Jurkat, Clone E6-1 (cell line): ENCODE measurements around the gene ADGRG2. TPM values are rescaled to one million over a fixed set of nuclear protein-coding genes. Genes with fewer than 3 reads are reported as not detected.

Experiments
- DNase-seq: peaks from one replicate; pipeline ENCODE4 v3.0.0-alpha.2; 2011; ENCODE audit warnings: low read depth, low spot score
- H3K4me3 ChIP-seq: 2 replicates; pipeline ENCODE4 v1.5.1; 2011; ENCODE audit warnings: mild to moderate bottlenecking, low read length, control low read depth, moderate library complexity
- polyA plus RNA-seq: library from polyadenylated mRNA; unstranded; fragments of >200 nt; gene quantifications from one replicate; pipeline ENCODE4 v1.2.1, GENCODE V29; 2012; ENCODE audit warnings: missing spikeins; ENCODE audit not compliant: insufficient read length, insufficient read depth

ADGRG2 gene, protein sequence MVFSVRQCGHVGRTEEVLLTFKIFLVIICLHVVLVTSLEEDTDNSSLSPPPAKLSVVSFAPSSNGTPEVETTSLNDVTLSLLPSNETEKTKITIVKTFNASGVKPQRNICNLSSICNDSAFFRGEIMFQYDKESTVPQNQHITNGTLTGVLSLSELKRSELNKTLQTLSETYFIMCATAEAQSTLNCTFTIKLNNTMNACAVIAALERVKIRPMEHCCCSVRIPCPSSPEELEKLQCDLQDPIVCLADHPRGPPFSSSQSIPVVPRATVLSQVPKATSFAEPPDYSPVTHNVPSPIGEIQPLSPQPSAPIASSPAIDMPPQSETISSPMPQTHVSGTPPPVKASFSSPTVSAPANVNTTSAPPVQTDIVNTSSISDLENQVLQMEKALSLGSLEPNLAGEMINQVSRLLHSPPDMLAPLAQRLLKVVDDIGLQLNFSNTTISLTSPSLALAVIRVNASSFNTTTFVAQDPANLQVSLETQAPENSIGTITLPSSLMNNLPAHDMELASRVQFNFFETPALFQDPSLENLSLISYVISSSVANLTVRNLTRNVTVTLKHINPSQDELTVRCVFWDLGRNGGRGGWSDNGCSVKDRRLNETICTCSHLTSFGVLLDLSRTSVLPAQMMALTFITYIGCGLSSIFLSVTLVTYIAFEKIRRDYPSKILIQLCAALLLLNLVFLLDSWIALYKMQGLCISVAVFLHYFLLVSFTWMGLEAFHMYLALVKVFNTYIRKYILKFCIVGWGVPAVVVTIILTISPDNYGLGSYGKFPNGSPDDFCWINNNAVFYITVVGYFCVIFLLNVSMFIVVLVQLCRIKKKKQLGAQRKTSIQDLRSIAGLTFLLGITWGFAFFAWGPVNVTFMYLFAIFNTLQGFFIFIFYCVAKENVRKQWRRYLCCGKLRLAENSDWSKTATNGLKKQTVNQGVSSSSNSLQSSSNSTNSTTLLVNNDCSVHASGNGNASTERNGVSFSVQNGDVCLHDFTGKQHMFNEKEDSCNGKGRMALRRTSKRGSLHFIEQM
- polyA plus RNA-seq: not detected

DNA sequence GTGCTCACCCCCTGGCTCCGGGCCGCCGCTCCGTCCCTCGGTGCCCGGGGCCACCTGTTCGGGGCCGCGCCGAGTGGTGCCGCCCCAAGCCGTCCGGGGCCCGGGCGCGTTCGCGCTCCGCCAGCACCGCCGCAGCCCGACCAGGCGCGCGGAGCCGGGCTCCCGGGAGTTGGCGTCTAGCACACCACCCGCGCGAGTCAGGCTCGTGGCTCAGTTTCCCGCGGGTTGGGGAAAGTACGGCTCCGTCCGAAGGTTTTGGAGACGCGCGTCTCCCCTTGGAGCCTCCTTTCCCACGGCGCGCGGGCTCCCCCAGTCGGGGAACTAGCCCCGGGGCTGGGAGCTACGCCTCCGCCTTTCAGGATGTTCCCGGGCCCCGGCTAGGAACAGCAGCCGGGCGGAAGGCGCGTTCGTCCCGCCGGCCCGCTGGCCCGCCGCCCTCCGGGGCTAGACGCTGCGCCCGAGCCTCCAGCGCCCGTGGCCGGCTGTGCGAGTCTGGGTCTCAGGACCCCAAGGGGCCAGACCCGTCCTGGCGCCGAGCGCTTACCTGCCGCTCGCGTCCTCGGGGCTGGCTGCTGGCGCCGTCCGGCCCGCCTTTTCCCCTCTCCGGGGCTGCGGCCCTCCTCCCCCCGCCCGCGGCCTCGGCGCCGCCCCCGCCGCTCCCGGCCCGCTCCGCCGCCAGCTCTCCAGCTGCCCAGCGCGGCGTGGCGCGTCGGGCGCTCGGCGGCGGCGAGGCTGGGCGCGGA is at the start of gene ADGRG2:
TSS of gene ADGRG2 (minus strand) at position 571 of the 743 bp plus-strand sequence. CDS start 53,634 bp downstream, outside the sequence.
- no peak within 1 kb of the TSS for H3K4me3 ChIP-seq
- no peak for DNase-seq

DNA sequence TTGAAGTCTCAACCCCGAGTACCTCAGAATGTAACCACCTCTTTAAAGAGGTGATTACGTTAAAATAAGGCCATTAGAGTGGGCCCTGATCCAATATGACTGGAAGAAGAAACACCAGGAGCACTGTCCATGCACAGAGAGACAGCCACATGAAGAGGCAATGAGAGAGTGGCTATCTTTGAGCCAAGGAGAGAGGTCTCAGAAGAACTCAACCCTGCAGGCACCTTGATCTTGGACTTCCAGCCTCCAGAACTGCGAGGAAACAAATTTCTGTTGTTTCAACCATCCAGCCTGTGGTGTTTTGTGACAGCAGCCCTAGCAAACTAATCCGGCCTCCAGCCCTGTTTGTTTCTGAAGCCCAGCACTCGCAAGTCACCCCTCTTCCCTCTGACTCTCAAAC is 46.3 kb upstream of the ADGRG2 start:
- H3K4me3 ChIP-seq: no peak overlapping the region
- DNase-seq: no peak

DNA sequence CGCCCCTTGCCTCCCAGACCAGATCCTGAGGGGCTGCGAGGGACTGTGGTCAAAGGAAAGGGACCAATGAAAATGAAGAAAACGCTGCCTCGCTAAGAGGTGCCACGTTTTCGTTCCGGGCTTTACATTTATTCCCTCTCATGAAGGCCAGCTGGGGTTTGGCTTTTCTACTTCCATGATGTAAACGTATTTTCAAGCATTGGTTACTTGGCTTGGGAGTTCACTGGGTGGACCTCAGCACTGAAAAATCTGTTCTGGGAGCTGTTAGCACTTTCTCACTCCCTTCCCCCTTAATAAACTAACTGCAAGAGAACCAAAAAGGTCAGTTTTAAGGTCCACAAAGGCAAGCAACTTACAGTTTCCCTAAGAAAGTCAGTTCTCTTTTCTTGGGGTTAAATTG is 40.6 kb upstream of the ADGRG2 start:
- H3K4me3 ChIP-seq: no peak overlapping the region
- DNase-seq: no peak

DNA sequence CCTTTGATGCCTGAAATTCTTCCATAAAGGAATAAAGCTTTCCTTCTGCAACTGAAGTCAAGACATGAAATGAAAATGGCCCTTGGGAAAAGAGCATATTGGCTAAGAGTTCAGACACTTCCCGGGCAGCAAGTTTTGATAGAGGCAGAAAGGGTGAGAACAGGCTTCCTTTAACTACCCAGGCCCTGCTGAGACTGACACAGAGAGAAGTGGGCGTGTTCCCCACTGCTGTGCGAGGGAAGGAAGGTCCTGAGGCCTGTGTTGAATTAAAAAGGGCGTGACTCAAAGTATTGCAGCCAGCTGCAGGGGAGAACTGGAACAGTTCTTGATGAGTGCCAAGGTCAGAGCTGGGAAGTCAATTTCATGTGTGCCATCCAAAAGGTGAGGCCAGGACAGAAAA is 33.9 kb upstream of the ADGRG2 start:
- no peak overlapping the region for H3K4me3 ChIP-seq
- no peak for DNase-seq

DNA sequence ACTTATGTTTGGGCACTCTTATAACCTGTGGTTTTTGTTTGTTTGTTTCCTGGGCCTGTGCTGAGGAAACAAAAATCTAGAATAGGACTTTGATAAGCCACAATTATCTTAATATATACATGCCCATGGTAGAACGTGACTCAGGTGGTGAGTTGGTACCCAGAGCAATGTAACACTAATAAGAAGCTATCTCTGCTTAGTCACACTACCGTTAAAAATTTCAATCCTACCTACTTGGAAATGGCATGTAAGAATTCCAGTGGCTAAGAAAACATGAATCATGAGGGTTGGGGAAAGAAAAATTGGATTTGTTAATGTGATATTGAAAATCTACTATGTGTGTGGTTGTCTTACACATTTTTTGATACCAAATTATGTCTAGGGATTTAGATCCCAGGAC is 30.5 kb upstream of the ADGRG2 start:
- no peak for DNase-seq

DNA sequence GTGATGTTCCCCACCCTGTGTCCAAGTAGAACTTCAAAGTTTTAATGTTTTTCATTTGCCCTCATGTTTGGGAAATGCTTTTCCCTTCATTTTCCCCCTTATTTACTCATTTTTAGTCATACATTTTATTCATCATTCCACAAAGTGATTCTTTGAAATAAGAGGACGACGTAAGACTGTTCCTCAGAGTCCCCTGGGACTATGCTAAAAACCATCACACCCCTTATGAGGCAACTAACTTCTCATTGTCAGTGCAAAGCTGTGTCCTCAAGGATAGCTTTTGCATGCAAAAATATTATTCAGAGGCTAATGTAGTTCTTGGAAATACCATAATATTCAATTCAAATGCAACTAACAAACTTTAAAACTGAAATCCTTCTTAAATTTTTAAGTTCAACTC is 14.8 kb upstream of the ADGRG2 start:
- DNase-seq: no peak
- no peak overlapping the region for H3K4me3 ChIP-seq

More for the DNA sequence above, 30.5 kb upstream of the ADGRG2 start:
- no peak overlapping the region for H3K4me3 ChIP-seq

DNA sequence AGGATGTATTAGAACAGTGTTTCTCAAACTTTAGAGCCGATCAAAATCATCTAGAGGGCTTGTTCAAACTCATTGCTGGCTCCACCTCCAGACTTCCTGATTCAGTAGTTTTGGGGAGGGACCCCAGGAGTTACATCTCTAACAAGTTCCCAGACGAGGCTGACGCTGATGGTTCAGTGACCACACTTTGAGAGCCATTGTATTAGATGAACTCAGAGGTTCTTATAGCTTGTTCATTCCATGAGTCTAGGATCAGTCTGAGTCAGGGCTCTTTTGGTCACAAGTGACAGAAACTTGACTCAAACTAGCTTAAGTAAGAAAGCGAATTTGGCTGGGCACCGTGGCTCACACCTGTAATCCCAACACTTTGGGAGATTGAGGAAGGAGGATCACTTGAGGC is 11.5 kb upstream of the ADGRG2 start:
- no peak for DNase-seq
- H3K4me3 ChIP-seq: no peak overlapping the region

DNA sequence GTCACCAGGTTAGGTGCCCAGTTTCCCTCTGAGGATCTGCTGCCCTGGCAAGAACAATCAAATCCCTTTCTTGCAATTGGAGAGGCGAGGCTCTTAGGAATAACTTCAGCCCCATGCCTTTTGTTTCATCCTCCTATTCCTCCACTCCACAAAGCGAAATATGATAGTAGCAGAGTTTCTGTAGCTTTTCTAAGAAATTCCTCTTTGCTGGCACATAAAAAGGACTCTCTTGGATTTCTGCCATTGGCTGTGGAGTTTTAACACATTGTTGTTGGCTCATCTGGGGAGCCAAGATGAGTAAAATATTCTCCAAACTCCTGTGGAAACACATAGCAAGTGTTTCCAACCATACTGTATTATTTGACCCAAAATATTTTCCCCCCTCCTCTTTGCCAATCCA is 11.0 kb upstream of the ADGRG2 start:
- DNase-seq: no peak
- H3K4me3 ChIP-seq: no peak overlapping the region

DNA sequence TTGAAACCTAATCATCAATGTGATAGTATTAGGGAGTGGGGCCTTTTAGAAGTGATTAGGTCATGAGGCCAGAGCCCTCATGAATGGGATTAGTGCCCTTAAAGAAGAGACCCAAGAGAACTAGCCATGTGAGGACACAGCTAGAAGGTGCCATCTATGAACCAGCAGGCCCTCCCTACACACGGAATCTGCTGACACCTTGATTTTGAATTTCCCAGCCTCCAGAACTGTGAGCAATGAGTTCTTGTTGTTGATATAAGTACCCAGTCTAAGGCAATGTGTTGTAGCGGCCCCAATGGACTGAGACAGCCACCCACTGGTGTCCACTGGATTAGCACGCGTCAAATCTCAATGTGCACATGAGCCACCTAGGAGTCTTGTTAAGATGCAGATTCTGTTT is 8.4 kb upstream of the ADGRG2 start:
- no peak for DNase-seq
- H3K4me3 ChIP-seq: no peak overlapping the region

DNA sequence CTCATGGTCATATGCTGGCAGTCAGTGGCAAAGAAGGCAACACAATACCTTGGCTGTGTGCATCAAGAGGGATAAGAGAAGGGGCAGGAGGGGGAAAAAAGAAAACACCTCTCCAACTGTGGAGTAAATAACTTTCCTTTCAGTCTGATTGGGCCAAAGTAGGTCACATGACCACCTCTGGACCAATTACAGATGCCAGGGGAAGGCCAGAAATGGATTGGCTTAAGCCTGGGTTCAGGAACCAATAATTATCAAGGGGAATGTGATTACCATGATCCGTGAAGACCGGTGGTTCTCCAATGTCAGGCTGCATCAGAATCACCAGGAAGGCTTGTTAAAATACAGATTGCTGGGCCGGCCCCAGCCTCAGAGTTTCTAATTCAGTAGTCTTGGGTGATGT is 7.4 kb upstream of the ADGRG2 start:
- no peak overlapping the region for H3K4me3 ChIP-seq
- no peak for DNase-seq

DNA sequence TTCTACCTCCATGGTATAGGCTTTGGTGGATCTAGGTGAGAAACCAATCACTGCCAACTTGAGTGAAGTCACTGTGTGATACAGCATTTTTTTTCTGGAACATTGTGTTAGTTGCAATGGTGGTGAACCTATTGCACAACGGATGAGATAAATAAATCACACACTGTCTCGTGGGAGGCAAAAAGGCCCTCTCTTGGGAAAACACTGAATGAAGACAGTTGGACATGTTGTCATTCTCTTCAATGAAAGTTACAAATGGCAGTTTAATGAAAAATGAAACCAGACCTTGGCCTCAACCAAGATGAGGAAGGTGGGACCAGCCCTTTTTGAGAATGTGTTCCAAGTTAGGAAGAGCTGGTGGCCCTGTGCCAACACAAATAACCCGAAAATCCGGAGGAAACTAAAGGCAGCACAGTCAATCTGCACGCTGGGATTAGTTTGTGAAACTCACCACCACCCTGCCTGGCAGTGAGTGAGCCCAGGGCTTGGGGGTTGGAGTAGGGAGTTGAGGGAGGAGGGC is 5.4 kb upstream of the ADGRG2 start:
- H3K4me3 ChIP-seq: no peak overlapping the region
- DNase-seq: no peak

DNA sequence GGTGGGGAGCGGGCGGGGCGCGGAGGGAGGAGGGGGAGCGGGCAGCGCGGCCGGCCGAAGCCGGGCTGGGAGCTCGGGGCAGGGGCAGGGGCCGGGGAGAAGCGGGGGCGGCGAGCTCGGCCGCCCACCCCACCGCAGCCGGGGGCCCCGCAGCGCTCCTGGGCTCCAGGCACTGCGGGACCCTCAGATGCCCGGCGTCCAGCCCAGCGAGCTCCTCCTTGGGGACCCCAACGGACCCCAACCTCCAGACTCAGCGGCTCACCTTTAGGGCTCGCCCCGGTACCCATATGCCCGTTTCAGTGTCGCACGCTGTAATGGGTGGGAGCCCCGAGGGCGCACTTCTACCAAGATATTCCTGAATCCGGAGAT is 357 bp upstream of the ADGRG2 start:
- no peak for DNase-seq
- H3K4me3 ChIP-seq: no peak overlapping the region

DNA sequence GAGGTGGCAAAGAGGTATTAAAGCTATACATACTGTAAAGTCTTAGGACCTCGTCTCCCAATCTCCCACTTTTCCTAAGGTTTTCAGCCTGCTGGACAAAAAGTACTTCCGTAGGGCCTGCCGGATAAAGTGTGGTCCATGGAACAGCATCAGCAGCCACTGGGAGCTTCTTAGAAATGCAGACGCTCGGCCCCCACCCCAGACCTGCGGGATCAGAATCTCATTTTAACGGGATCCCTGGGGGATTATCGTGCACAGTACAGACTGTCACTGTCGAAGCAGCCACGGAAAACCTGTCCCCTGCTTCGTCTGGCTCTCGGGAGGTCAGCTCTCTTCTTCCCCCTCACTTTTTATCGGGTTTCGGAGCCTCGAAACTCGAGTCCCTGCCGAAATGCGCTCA is 802 bp downstream of the ADGRG2 start:
- no peak for DNase-seq
- no peak overlapping the region for H3K4me3 ChIP-seq

DNA sequence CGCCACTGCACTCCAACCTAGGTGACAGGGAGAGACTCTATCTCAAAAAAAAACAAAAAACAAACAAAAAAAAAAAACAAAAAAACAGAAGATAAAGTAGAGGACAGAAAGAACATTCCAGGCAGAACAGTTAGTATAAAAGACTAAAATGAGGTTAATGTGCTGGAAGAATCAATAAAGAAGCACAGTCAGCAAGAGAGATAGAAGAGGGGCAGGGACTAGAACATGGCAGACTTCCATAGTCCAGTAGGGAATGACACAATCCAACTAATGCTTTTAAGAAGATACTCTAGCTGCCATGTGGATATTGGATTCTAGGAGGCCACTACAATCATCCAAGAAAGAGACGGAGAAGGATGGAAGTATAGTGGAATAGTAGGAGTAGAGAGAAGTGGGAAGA is 11.6 kb downstream of the ADGRG2 start:
- no peak overlapping the region for H3K4me3 ChIP-seq
- no peak for DNase-seq

DNA sequence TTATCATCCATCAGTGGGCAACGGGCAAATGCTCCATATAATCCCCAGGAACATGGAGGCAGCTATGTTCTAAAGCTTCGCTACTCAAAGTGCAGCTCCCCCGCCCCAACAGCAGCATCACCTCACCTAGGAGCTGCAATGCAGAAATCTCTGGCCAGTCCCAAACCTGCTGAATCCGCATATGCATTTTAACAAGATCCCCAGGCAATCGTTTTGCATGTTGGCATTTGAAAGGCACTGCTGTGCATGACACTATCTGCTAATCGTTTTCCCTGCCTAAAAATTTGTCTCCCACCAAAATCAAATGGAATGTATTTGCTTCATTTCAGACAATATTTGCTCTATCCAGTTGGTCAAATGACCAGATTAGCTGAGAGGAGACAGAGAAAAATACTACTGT is 15.2 kb downstream of the ADGRG2 start:
- H3K4me3 ChIP-seq: no peak overlapping the region
- DNase-seq: no peak

DNA sequence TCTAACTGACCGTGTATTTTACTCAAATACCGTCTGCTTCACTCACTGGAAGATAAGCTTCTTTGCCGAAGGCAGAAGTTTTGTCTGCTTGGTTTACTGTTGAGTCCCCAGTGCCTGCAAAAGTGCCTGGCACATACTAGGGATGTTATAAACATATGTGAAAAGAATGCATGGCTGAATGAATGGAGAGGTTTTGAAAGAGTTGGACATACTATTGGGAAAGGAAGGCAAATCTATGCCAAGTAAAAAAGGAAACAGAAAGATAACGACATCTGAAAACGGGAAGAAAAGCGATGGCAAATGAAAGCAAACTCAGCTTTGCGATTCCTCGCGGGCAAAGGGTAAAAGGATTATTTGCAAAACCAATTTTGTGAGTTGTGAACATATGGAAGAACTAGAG is 21.7 kb downstream of the ADGRG2 start:
- no peak for DNase-seq

DNA sequence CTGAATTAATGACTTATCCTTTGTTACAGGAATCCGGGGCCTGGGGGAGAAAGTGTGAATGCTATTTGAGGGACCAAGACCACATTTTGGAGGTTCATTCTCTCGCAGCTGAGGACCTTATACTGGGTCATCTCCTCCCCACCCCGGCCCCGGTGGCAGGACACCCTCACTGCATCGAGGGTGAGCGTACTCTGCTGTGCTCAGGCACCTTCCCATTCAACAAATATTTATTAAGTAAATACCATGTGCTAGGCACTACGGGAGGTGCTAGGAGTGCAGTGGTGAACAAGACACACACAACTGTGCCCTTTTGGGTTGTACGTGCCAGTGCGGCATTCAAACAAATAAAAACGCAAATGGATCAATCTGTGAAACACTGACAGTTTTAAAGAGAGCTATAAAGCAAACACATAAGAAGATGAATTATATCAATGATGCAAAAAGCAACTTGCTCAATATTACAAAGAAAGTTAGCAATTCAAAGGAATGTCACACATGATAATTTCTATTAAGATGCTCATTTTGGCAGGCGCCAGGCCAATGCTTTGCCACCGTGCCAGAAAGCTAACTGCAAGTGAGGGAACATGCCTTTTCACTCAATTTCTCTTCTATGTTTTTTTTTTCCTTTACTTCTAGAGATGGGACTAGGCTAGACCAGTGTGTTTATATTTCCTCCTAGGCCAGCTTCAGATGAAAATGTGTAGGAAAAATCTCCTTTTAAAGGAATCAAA is 24.6 kb downstream of the ADGRG2 start:
- no peak overlapping the region for H3K4me3 ChIP-seq
- DNase-seq: no peak

More for the DNA sequence above, 21.7 kb downstream of the ADGRG2 start:
- no peak overlapping the region for H3K4me3 ChIP-seq

DNA sequence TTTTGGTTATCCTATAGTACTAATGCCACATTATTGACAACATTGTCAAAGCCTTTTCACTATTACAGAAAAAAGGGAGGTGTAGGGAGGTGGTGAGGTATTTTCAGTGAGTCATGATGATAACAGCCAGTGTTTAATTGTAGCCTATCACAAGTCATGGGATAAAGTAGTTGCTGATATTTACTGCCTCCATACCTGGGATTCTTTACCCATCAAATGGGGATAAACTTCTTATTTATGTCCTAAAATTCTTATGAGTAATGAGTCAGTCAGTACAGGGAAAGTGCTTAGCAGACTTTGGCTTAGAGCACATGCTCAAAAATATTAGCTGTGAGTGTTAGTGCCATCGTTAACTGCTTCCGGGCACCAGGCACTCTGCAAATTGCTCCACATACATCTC is 25.7 kb downstream of the ADGRG2 start:
- no peak for DNase-seq
- no peak overlapping the region for H3K4me3 ChIP-seq

DNA sequence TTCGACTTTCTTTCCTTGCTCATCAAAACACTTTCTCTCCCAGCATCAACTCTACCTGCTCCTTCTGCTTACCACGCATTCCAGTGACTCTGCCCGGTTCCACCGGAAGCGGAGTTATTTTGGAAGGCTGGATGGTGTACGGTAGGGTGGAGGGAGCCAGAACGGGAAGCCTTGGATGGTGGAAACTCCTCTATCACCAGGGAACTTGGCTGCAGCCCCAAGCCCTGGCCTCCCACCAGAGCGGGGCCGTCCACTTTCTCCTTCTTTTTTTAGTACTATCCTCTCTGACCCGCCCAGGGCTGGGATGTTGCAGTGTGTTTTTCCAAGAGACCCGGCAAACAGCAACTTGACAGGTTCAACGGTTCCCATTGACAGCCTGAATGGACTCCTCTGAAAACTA is 27.6 kb downstream of the ADGRG2 start:
- no peak for DNase-seq
- H3K4me3 ChIP-seq: no peak overlapping the region
